ENCODE data around the gene SERP2. TPM values are rescaled to one million over a fixed set of nuclear protein-coding genes. Genes with fewer than 3 reads are reported as not detected.

Gene SERP2
- total and polyA plus RNA-seq, 9 of the 15 experiments (the other 6 are each of a cell fraction or from before 2014, with no cell fraction given) = 0.13 TPM; not detected in 8

DNA sequence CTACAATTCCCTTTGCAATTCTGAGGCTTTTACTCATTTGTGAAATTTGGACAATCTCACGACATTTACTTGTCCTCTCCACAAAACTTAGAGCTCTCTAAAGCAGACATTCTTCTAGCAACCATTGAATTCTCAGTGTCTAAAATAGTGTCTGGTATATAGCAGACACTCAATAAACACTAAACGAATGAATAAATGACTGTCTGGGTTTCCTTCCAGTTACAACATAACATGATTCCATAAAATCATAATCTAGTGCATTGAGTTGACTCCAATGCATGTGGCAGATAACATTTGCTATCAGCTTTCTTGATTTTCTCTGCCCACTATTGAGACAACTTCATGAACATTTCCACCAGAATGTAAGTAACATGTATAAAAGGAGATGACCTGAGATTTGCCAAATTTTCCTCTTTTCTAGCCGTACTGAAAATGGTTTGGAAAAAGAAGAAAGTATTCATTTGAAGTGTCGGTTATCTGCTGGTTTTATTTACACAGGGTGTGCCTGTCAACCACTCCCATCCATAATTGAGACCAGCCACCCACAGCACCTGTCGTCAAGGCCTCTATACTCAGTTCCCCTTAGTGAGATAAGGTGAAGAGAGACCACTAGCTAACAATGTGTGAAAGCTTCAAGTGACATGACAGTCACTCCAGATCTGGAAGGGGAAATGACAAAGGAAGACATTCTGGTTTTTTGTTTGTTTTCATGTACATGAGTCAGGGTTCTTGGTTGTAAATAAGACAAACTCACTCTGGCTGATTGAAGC lies 4.8 kb upstream of the SERP2 start (continued):
- TF ChIP-seq GATA2 (CRISPR knock-in tag; IDR thresholded peaks at IDR 0.05) (peak; percentile 32; the same call in 1 of the 2 replicates), TAF9B (IDR thresholded peaks at IDR 0.05; ENCODE audit: partially characterized antibody) (no peak), MCM3 (IDR thresholded peaks at IDR 0.05) (no peak), BDP1 (IDR thresholded peaks at IDR 0.05; ENCODE audit: insufficient read depth, insufficient read length) (no peak), HSF4 (CRISPR knock-in tag; IDR thresholded peaks at IDR 0.05; ENCODE audit: borderline replicate concordance) (no peak), CBX5 (IDR thresholded peaks at IDR 0.05; ENCODE audit: borderline replicate concordance, low read depth) (no peak), TEAD1 (CRISPR knock-in tag; IDR thresholded peaks at IDR 0.05) (no peak), RFX1 (IDR thresholded peaks at IDR 0.05) (0 out of 2 replicates have a peak, but pooled peaks have one; percentile 7), ETV1 (tag; conservative IDR thresholded peaks at IDR 0.05; ENCODE audit: low read depth) (no peak), CREM (IDR thresholded peaks at IDR 0.05; ENCODE audit: low read depth) (no peak), CTBP1 (IDR thresholded peaks at IDR 0.05; ENCODE audit: borderline replicate concordance) (peak; percentile 51; the same call in 1 of the 2 replicates), ZNF12 (CRISPR knock-in tag; IDR thresholded peaks at IDR 0.05) (no peak), CBFA2T3 (IDR thresholded peaks at IDR 0.05) (peak; percentile 77)
- TF ChIP-seq, protein P1, sequence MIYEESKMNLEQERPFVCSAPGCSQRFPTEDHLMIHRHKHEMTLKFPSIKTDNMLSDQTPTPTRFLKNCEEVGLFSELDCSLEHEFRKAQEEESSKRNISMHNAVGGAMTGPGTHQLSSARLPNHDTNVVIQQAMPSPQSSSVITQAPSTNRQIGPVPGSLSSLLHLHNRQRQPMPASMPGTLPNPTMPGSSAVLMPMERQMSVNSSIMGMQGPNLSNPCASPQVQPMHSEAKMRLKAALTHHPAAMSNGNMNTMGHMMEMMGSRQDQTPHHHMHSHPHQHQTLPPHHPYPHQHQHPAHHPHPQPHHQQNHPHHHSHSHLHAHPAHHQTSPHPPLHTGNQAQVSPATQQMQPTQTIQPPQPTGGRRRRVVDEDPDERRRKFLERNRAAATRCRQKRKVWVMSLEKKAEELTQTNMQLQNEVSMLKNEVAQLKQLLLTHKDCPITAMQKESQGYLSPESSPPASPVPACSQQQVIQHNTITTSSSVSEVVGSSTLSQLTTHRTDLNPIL (CRISPR knock-in tag; IDR thresholded peaks at IDR 0.05) = no peak
- TF ChIP-seq, protein P2, sequence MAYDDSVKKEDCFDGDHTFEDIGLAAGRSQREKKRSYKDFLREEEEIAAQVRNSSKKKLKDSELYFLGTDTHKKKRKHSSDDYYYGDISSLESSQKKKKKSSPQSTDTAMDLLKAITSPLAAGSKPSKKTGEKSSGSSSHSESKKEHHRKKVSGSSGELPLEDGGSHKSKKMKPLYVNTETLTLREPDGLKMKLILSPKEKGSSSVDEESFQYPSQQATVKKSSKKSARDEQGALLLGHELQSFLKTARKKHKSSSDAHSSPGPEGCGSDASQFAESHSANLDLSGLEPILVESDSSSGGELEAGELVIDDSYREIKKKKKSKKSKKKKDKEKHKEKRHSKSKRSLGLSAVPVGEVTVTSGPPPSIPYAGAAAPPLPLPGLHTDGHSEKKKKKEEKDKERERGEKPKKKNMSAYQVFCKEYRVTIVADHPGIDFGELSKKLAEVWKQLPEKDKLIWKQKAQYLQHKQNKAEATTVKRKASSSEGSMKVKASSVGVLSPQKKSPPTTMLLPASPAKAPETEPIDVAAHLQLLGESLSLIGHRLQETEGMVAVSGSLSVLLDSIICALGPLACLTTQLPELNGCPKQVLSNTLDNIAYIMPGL (CRISPR knock-in tag; IDR thresholded peaks at IDR 0.05) = no peak
- TF ChIP-seq, protein P3, sequence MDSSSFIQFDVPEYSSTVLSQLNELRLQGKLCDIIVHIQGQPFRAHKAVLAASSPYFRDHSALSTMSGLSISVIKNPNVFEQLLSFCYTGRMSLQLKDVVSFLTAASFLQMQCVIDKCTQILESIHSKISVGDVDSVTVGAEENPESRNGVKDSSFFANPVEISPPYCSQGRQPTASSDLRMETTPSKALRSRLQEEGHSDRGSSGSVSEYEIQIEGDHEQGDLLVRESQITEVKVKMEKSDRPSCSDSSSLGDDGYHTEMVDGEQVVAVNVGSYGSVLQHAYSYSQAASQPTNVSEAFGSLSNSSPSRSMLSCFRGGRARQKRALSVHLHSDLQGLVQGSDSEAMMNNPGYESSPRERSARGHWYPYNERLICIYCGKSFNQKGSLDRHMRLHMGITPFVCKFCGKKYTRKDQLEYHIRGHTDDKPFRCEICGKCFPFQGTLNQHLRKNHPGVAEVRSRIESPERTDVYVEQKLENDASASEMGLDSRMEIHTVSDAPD (CRISPR knock-in tag; IDR thresholded peaks at IDR 0.05) = no peak

Measured in K562 (cell line).